Activated naive CD8-positive, alpha-beta T cell treated with anti-CD3 and anti-CD28 coated beads, Interleukin-2, amount 50 U/mL, for 24 hours (primary cell): ENCODE data around the gene PTTG1.

ENCODE experiments used
- ATAC-seq: fragments of 150-1000 bp; cut with Tn5 transposase; one replicate; pipeline ENCODE4 v1.10.0; 2021
- DNase-seq: peaks from one replicate; pipeline ENCODE4 v3.0.0; 2021
- H3K27ac Mint-ChIP-seq: one replicate; pipeline ENCODE4 v1.8.0; 2021; ENCODE audit warnings: mild to moderate bottlenecking, mixed read lengths
- H3K27me3 Mint-ChIP-seq: one replicate; pipeline ENCODE4 v1.8.0; 2021; ENCODE audit warnings: mixed read lengths
- H3K36me3 Mint-ChIP-seq: one replicate; pipeline ENCODE4 v1.8.0; 2021; ENCODE audit warnings: low read depth, mixed read lengths
- H3K4me1 Mint-ChIP-seq: one replicate; pipeline ENCODE4 v1.8.0; 2021; ENCODE audit warnings: mixed read lengths
- H3K4me3 Mint-ChIP-seq: one replicate; pipeline ENCODE4 v1.8.0; 2021; ENCODE audit warnings: mild to moderate bottlenecking, moderate library complexity, mixed read lengths
- H3K9me3 Mint-ChIP-seq: one replicate; pipeline ENCODE4 v1.8.0; 2021; ENCODE audit warnings: mixed read lengths

The PTTG1 gene

DNA sequence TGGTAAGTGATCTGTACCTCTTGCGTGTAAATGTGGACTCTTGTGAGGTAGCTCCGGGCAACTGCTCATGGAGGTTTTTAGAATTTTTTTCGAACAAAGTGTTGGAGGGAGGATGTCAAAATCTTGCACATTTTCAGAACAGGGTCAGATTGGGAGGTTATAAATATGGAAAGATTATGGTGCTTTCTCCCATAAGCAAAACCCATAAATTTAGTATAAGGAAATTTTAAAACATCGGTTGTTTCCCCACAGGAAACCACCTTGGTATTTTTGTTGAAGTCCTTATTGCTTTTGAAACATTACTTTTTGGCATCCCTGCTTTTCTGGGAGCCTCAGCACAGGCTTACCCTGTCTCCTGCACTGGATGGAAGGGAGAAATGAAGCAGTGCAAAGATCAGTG, 33.9 kb downstream of the PTTG1 start:
- Mint-ChIP-seq H3K27ac (peak overlapping the region; percentile 21), H3K4me3 (no peak overlapping the region), H3K36me3 (peaks cover 4% of the 10 kb centered on the region), H3K27me3 (peaks cover 6% of the 10 kb centered on the region), H3K4me1 (peaks cover 38% of the 10 kb centered on the region), H3K9me3 (peaks cover 4% of the 10 kb centered on the region)
- ATAC-seq (no peak), DNase-seq (no peak)

- H3K27me3 Mint-ChIP-seq, result peaks cover 6% of the 10 kb centered on the region
- no peak overlapping the region for H3K4me3 Mint-ChIP-seq
- H3K4me1 Mint-ChIP-seq, result peaks cover 40% of the 10 kb centered on the region
- DNase-seq (no peak), ATAC-seq (no peak)
- H3K9me3 Mint-ChIP-seq, result peaks cover 4% of the 10 kb centered on the region
- H3K36me3 Mint-ChIP-seq, result peaks cover 4% of the 10 kb centered on the region
- H3K27ac Mint-ChIP-seq, result no peak overlapping the region
These were observed 35.0 kb downstream of the PTTG1 start for GRCh38 chr5:160456480-160457177.

GRCh38 chr5:160457252-160457651, 35.6 kb downstream of the PTTG1 start:
- peaks cover 4% of the 10 kb centered on the region for H3K9me3 Mint-ChIP-seq
- DNase-seq (no peak), ATAC-seq (no peak)
- H3K27me3 Mint-ChIP-seq, result peaks cover 6% of the 10 kb centered on the region
- peaks cover 45% of the 10 kb centered on the region for H3K4me1 Mint-ChIP-seq
- peaks cover 4% of the 10 kb centered on the region for H3K36me3 Mint-ChIP-seq
- H3K27ac Mint-ChIP-seq, result no peak overlapping the region
- H3K4me3 Mint-ChIP-seq, result no peak overlapping the region

DNA sequence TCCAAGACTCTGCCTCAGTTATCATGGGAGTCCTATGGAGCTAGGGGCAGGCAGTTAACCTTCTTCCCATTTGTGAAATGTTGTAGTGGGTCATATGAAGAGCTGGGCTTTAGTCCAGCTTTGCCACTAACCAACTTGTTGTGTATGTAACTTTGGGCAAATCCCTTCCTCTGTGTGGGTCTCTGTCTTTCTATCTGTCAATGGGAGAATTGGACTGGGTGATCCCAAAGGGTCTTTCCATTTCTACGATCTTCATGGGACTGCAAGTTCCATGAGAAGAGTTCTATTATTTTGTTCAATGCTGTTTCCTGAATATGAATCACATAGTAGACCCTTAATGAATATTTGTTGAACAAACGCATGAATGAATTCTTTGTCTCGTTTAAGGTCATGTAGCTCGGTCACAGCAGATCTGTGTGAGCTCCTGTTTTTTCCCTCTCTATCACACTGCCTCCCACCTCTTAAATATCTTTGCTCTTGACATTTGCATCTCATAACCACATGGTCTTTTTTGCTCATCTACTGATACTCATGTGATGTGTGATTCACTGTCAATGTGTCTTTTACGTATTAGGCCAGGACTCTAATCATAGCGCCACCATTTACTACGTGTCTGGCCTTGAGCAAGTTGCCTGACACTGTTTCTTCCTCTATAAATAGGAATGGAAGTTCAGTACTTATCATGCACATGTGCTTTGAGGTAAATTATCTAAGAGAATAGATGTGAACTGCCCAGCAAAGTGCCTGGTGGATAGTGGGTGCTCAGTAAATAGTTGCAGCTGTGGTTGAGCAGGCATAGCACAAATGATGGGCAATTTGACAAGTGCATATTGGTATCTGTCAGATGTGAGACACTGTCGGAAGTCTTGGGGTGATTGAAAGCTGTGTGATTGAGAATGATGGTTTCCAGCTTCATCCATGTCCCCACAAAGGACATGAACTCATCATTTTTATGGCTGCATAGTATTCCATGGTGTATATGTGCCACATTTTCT, 37.4 kb downstream of the PTTG1 start:
- peak overlapping the region; percentile 5 for H3K4me3 Mint-ChIP-seq
- H3K9me3 Mint-ChIP-seq, result peaks cover 4% of the 10 kb centered on the region
- DNase-seq (no peak), ATAC-seq (peak; percentile 96)
- H3K27ac Mint-ChIP-seq, result peak overlapping the region; percentile 80
- H3K27me3 Mint-ChIP-seq, result peaks cover 3% of the 10 kb centered on the region
- peaks cover 61% of the 10 kb centered on the region for H3K4me1 Mint-ChIP-seq
- H3K36me3 Mint-ChIP-seq, result peaks cover 4% of the 10 kb centered on the region

GRCh38 chr5:160460377-160461049, 38.9 kb downstream of the PTTG1 start:
- Mint-ChIP-seq H3K4me1 (peaks cover 72% of the 10 kb centered on the region), H3K4me3 (no peak overlapping the region), H3K27ac (no peak overlapping the region), H3K36me3 (peaks cover 4% of the 10 kb centered on the region), H3K27me3 (peaks cover under 1% of the 10 kb centered on the region), H3K9me3 (peaks cover 4% of the 10 kb centered on the region)
- ATAC-seq (no peak), DNase-seq (no peak)

GRCh38 chr5:160461378-160461777, 39.7 kb downstream of the PTTG1 start:
- no peak for DNase-seq
- Mint-ChIP-seq H3K27me3 (no peaks in the 10 kb centered on the region), H3K4me3 (no peak overlapping the region), H3K4me1 (peaks cover 71% of the 10 kb centered on the region), H3K27ac (no peak overlapping the region), H3K9me3 (peaks cover 4% of the 10 kb centered on the region), H3K36me3 (peaks cover 4% of the 10 kb centered on the region)
- no peak for ATAC-seq

DNA sequence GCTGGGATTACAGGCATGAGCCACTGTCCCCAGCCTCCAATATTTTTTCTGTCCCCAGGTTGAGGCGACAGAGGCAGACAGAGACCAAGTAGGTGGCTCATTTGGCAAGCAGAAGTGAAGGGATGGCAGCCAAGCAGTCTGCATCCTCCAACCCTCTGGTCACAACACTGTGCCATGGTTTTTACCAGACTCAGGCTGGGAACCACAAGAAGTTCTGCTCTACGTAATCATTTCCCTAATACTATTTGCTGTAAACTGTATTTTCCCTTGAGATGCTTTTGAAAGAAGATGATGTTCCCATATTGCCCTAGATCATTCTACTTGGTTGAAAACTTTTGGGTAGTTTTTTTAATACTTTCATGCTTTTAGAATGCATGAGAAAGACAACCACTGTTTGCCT, 40.5 kb downstream of the PTTG1 start:
- H3K27me3 Mint-ChIP-seq, result no peaks in the 10 kb centered on the region
- peaks cover 4% of the 10 kb centered on the region for H3K9me3 Mint-ChIP-seq
- no peak overlapping the region for H3K27ac Mint-ChIP-seq
- H3K36me3 Mint-ChIP-seq, result peaks cover 4% of the 10 kb centered on the region
- ATAC-seq, result no peak
- no peak overlapping the region for H3K4me3 Mint-ChIP-seq
- no peak for DNase-seq
- peaks cover 73% of the 10 kb centered on the region for H3K4me1 Mint-ChIP-seq

DNA sequence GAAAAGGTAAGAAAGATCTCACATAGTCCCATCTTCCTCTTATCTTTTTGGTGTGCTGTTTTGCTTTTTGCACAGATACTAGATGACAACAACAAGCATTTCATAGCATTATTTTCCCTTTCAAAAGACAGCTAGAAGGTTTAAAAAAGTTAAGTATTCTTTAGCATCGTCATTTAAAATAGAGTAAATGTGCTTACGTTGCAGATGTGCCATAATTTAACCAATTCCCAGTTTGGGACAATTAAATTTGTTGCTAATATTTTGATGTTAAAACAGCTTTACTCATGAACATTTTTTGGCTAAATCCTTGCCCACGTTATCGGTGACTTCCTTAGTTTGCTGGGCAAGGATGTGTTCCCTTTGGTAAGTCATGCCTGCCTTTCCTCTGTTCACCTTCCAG, 41.6 kb downstream of the PTTG1 start:
- peaks cover 4% of the 10 kb centered on the region for H3K9me3 Mint-ChIP-seq
- ATAC-seq (no peak), DNase-seq (no peak)
- peak overlapping the region; percentile 93 for H3K27ac Mint-ChIP-seq
- H3K36me3 Mint-ChIP-seq, result peaks cover 6% of the 10 kb centered on the region
- H3K27me3 Mint-ChIP-seq, result no peaks in the 10 kb centered on the region
- H3K4me1 Mint-ChIP-seq, result peaks cover 80% of the 10 kb centered on the region
- no peak overlapping the region for H3K4me3 Mint-ChIP-seq

GRCh38 chr5:160463740-160464465, 42.2 kb downstream of the PTTG1 start:
- Mint-ChIP-seq H3K9me3 (peaks cover 4% of the 10 kb centered on the region), H3K4me1 (peaks cover 78% of the 10 kb centered on the region), H3K36me3 (peaks cover 8% of the 10 kb centered on the region), H3K27me3 (no peaks in the 10 kb centered on the region), H3K27ac (peak overlapping the region; percentile 93), H3K4me3 (peak overlapping the region; percentile 38)
- DNase-seq (no peak), ATAC-seq (no peak)

DNA sequence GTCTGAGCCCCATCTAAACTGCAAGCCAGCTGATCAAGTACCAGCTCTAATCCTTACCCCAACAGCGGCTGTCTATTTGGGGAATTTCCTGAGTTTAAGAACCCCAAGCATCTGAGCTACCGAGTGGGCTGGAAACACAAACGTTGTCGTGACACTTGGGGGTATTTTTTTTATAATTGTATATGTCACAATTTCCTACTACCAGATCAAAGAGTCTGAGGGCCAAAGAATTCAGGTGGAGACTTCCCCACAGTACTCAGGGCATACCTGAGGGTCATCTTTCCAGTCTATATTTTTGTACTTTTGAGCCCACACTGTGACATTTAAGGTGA, 42.8 kb downstream of the PTTG1 start:
- Mint-ChIP-seq H3K4me1 (peaks cover 74% of the 10 kb centered on the region), H3K36me3 (peaks cover 10% of the 10 kb centered on the region), H3K27me3 (no peaks in the 10 kb centered on the region), H3K9me3 (peaks cover 2% of the 10 kb centered on the region), H3K4me3 (peak overlapping the region; percentile 38), H3K27ac (peak overlapping the region; percentile 93)
- no peak for DNase-seq
- peak; percentile 38 for ATAC-seq

DNA sequence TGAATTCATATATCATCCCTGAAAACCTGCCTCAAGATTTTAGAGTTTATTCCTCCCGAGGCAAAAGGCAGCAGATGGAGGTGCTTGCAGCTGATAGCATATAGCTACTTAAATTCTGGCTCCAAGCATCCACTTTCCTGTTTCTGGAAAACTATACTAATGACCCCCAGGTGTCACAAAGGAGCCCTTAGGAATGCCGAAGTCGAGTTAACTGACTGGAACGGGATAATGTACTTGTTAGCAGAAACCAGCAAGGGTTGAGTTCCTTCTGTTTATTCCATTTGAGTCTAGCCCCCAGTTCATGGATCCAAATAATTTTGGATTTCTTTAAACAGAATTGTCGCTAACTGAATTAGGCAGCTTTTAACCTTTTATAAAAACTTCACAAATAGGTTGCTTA, 44.5 kb downstream of the PTTG1 start:
- Mint-ChIP-seq H3K4me1 (peaks cover 81% of the 10 kb centered on the region), H3K36me3 (peaks cover 24% of the 10 kb centered on the region), H3K9me3 (no peaks in the 10 kb centered on the region), H3K4me3 (no peak overlapping the region), H3K27ac (peak overlapping the region; percentile 98), H3K27me3 (no peaks in the 10 kb centered on the region)
- ATAC-seq, result no peak
- DNase-seq, result no peak

- H3K4me3 Mint-ChIP-seq, result peak overlapping the region; percentile 97
- H3K27me3 Mint-ChIP-seq, result no peaks in the 10 kb centered on the region
- ATAC-seq (peak; percentile 3), DNase-seq (no peak)
- peaks cover 85% of the 10 kb centered on the region for H3K4me1 Mint-ChIP-seq
- H3K36me3 Mint-ChIP-seq, result peaks cover 32% of the 10 kb centered on the region
- peak overlapping the region; percentile 98 for H3K27ac Mint-ChIP-seq
- no peaks in the 10 kb centered on the region for H3K9me3 Mint-ChIP-seq
These were observed 45.4 kb downstream of the PTTG1 start for GRCh38 chr5:160466889-160467554.

DNA sequence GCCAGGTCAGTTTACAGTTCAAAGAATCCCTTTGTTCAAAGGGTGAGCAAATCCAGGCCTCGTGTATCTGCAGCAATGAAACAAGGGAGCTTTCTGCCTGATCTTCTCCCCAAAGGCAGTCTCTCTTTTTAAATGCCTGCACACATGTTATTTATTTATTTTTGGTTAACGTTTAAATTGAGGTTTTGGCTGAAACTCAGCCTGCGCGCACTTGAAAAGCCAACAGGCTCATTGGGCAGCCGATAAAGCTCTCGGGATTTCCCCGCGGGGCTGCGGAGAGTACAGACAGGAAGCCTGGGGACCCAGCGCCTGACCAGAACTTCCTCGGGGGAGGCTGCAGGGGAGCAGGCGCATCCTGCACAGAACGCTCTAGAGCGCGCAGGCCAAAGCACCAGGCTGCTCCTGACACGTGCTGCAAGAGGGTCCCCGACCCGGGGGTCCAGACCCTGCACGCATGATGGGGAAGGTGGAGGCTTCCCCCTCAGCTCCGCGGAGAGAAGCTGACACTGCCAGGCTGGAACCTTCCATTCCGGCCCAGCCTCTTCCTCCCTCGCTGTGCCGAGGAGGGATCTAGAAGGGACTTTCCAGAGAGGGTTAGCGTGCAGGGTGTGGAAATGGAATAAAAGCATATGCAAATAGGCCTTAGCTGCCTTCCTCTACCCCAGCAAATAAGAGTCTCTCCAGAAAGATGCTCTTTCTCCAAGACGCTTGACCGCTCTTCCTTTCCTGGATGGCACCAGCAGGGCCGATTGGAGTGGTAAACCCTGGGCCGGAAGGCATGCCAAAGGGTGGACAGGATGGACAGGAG, 46.1 kb downstream of the PTTG1 start:
- DNase-seq (peak; percentile 89), ATAC-seq (peak; percentile 89)
- Mint-ChIP-seq H3K36me3 (peaks cover 36% of the 10 kb centered on the region), H3K27me3 (no peaks in the 10 kb centered on the region), H3K4me1 (peaks cover 82% of the 10 kb centered on the region), H3K27ac (peak overlapping the region; percentile 98), H3K4me3 (peak overlapping the region; percentile 97), H3K9me3 (no peaks in the 10 kb centered on the region)
